H1 (cell line): ENCODE data around the gene OPCML. TPM values are rescaled to one million over a fixed set of nuclear protein-coding genes. Genes with fewer than 3 reads are reported as not detected.

Experiments
- CTCF ChIA-PET: fragments of 300-600 bp; sonication (Branson Sonifier 250); formaldehyde crosslinking; loops from one replicate; lab custom pipeline; 2021; ENCODE audit not compliant: partially characterized antibody; lab: Charles Lee
- POLR2A ChIA-PET: fragments of 300-600 bp; sonication (Branson Sonifier 250); formaldehyde crosslinking; loops from one replicate; lab custom pipeline; 2021; ENCODE audit warnings: inconsistent platforms; ENCODE audit not compliant: partially characterized antibody; lab: Charles Lee
- DNase-seq, 2 experiments: peaks; one replicate each; pipeline versions ENCODE4 v3.0.0 to v3.0.0-alpha.2; 2010 to 2022; ENCODE audit warnings: low spot score in 2 of 2, low read depth in 1 of 2, mixed read lengths in 1 of 2
- FAIRE-seq: peaks from 2 replicates; lab custom pipeline; 2011; peaks lifted over from hg19 to GRCh38; lab: Jason Lieb, UNC
- H2AFZ ChIP-seq: 2 replicates; pipeline ENCODE4 v1.8.1; 2012; ENCODE audit warnings: low read length, inconsistent platforms
- H2AK5ac ChIP-seq: 2 replicates; pipeline ENCODE4 v1.6.1; 2013; ENCODE audit warnings: low read depth, low read length
- H2BK120ac ChIP-seq: replicated peaks from 2 replicates; pipeline ENCODE3; 2013; ENCODE audit warnings: low read depth, low read length, inconsistent platforms
- H2BK12ac ChIP-seq: 2 replicates; pipeline ENCODE4 v1.6.1; 2013; ENCODE audit warnings: low read depth, low read length
- H2BK15ac ChIP-seq: 2 replicates; pipeline ENCODE4 v1.6.1; 2013; ENCODE audit warnings: low read length
- H2BK20ac ChIP-seq: 2 replicates; pipeline ENCODE4 v1.6.1; 2013; ENCODE audit warnings: low read length
- H2BK5ac ChIP-seq: 2 replicates; pipeline ENCODE4 v1.6.1; 2013; ENCODE audit warnings: low read depth, low read length
- H3K14ac ChIP-seq: 2 replicates; pipeline ENCODE4 v1.6.1; 2013; ENCODE audit warnings: inconsistent platforms; ENCODE audit not compliant: insufficient read length
- H3K18ac ChIP-seq: 2 replicates; pipeline ENCODE4 v1.6.1; 2013; ENCODE audit warnings: low read length; ENCODE audit errors: extremely low read depth
- H3K23ac ChIP-seq: 2 replicates; pipeline ENCODE4 v1.6.1; 2013; ENCODE audit warnings: inconsistent platforms; ENCODE audit not compliant: insufficient read length
- H3K23me2 ChIP-seq: 2 replicates; pipeline ENCODE4 v1.6.1; 2013; ENCODE audit warnings: low read depth, low read length
- H3K27ac ChIP-seq: 2 replicates; pipeline ENCODE4 v1.6.1; 2011; ENCODE audit warnings: low read depth, low read length, inconsistent platforms
- H3K27me3 ChIP-seq, 4 experiments: replicated peaks in 1 of 4; 1 replicate in 1 of 4; 2 replicates in 3 of 4; pipeline versions ENCODE4 v1.6.1 to v1.8.1; 2011 to 2013; ENCODE audit warnings: low read length in 3 of 4, mild to moderate bottlenecking in 3 of 4, inconsistent platforms in 2 of 4, mixed read lengths in 2 of 4, moderate library complexity in 1 of 4; ENCODE audit not compliant: control insufficient read depth in 3 of 4, insufficient read depth in 3 of 4; ENCODE audit errors: extremely low read depth in 1 of 4
- H3K36me3 ChIP-seq, 4 experiments: 2 replicates each; pipeline versions ENCODE4 v1.6.1 to v1.8.1; 2011 to 2013; ENCODE audit warnings: mild to moderate bottlenecking in 4 of 4, low read length in 3 of 4, moderate library complexity in 2 of 4, control low read depth in 1 of 4, inconsistent platforms in 1 of 4; ENCODE audit not compliant: insufficient read depth in 4 of 4, control insufficient read depth in 2 of 4
- H3K4ac ChIP-seq: replicated peaks from 2 replicates; pipeline ENCODE3; 2013; ENCODE audit warnings: low read length, low read depth, mixed read lengths, inconsistent platforms; ENCODE audit not compliant: insufficient read length
- H3K4me1 ChIP-seq, 4 experiments: replicated peaks in 1 of 4; 1 replicate in 1 of 4; 2 replicates in 3 of 4; pipeline versions ENCODE4 v1.6.1 to v1.8.1; 2011 to 2013; ENCODE audit warnings: low read length in 3 of 4, inconsistent platforms in 2 of 4, mixed read lengths in 1 of 4; ENCODE audit not compliant: insufficient read depth in 4 of 4, control insufficient read depth in 3 of 4
- H3K4me2 ChIP-seq, 2 experiments: 2 replicates each; pipeline versions ENCODE4 v1.6.1 to v1.8.1; 2011 to 2013; ENCODE audit warnings: low read depth in 2 of 2, low read length in 2 of 2, control low read depth in 1 of 2, inconsistent platforms in 1 of 2, mild to moderate bottlenecking in 1 of 2; ENCODE audit not compliant: insufficient read depth in 1 of 2
- H3K4me3 ChIP-seq, 4 experiments: fragments of 200-600, 300-600 bp in 1 of 4; sonication (generic), shearing (Covaris generic), sonication (Bioruptor Twin) in 1 of 4; 2 replicates each; pipeline versions ENCODE4 v1.5.1 to v1.8.1; 2011 to 2016; ENCODE audit warnings: low read length in 4 of 4, low read depth in 3 of 4, control low read depth in 2 of 4, inconsistent platforms in 2 of 4, mild to moderate bottlenecking in 2 of 4, mixed read lengths in 1 of 4, moderate library complexity in 1 of 4; ENCODE audit not compliant: insufficient read depth in 2 of 4; ENCODE audit errors: extremely low read depth in 1 of 4
- H3K56ac ChIP-seq: replicated peaks from 2 replicates; pipeline ENCODE3; 2013; ENCODE audit warnings: low read depth, mild to moderate bottlenecking, mixed read lengths, low read length, inconsistent platforms; ENCODE audit not compliant: insufficient read length
- H3K79me1 ChIP-seq: 2 replicates; pipeline ENCODE4 v1.6.1; 2013; ENCODE audit warnings: low read depth, low read length, control low read depth
- H3K79me2 ChIP-seq, 2 experiments: 2 replicates each; pipeline versions ENCODE4 v1.6.1 to v1.8.1; 2012 to 2013; ENCODE audit warnings: low read length in 2 of 2, mild to moderate bottlenecking in 2 of 2, inconsistent platforms in 1 of 2; ENCODE audit not compliant: insufficient read depth in 2 of 2, control insufficient read depth in 1 of 2
- H3K9ac ChIP-seq, 4 experiments: replicated peaks in 1 of 4; 1 replicate in 1 of 4; 2 replicates in 3 of 4; pipeline versions ENCODE4 v1.6.1 to v1.8.1; 2011 to 2013; ENCODE audit warnings: low read depth in 3 of 4, low read length in 3 of 4, control low read depth in 2 of 4, mild to moderate bottlenecking in 2 of 4, moderate library complexity in 2 of 4, inconsistent platforms in 1 of 4; ENCODE audit errors: extremely low read depth in 1 of 4
- H3K9me3 ChIP-seq, 2 experiments: 2 replicates each; pipeline versions ENCODE4 v1.6.1 to v1.8.1; 2012 to 2013; ENCODE audit warnings: mild to moderate bottlenecking in 2 of 2, moderate library complexity in 2 of 2, control low read depth in 1 of 2, inconsistent platforms in 1 of 2, low read depth in 1 of 2, low read length in 1 of 2, mixed read lengths in 1 of 2; ENCODE audit not compliant: insufficient read depth in 2 of 2
- H4K20me1 ChIP-seq, 2 experiments: replicated peaks in 1 of 2; 2 replicates each; pipeline versions ENCODE3 to v1.8.1; 2011 to 2013; ENCODE audit warnings: inconsistent platforms in 2 of 2, low read length in 2 of 2, mild to moderate bottlenecking in 1 of 2; ENCODE audit not compliant: insufficient read depth in 2 of 2, control insufficient read depth in 1 of 2
- H4K5ac ChIP-seq: 2 replicates; pipeline ENCODE4 v1.6.1; 2013; ENCODE audit warnings: low read length, low read depth, mixed read lengths, inconsistent platforms; ENCODE audit not compliant: insufficient read length
- H4K8ac ChIP-seq: 2 replicates; pipeline ENCODE4 v1.8.0; 2013; ENCODE audit warnings: mild to moderate bottlenecking, moderate library complexity, low read length, inconsistent platforms; ENCODE audit not compliant: insufficient read depth; ENCODE audit errors: extremely low read depth
- H4K91ac ChIP-seq: replicated peaks from 2 replicates; pipeline ENCODE3; 2013; ENCODE audit warnings: low read length, mixed read lengths, inconsistent platforms; ENCODE audit not compliant: insufficient read length
- CREB1 ChIP-seq: IDR thresholded peaks from 2 replicates; pipeline ENCODE4 v1.6.1; 2012; ENCODE audit warnings: inconsistent platforms
- CTBP2 ChIP-seq: IDR thresholded peaks from 2 replicates; pipeline ENCODE4 v1.7.0; 2011; ENCODE audit warnings: borderline replicate concordance, mild to moderate bottlenecking, moderate library complexity, mixed read lengths, low read length; ENCODE audit not compliant: insufficient read depth, insufficient read length
- EP300 ChIP-seq, 2 experiments: IDR thresholded peaks; 1 replicate in 1 of 2; 2 replicates in 1 of 2; pipeline ENCODE4 v1.6.1; 2011 to 2012; ENCODE audit warnings: low read depth in 2 of 2, low read length in 2 of 2, mild to moderate bottlenecking in 2 of 2, borderline replicate concordance in 1 of 2, inconsistent platforms in 1 of 2, moderate library complexity in 1 of 2
- GTF2F1 ChIP-seq: IDR thresholded peaks from 2 replicates; pipeline ENCODE4 v1.6.1; 2012; ENCODE audit warnings: low read depth, low read length, improper control_type of control experiment, borderline replicate concordance
- MAFK ChIP-seq: IDR thresholded peaks from 2 replicates; pipeline ENCODE4 v1.6.1; 2012; ENCODE audit warnings: low read depth, mild to moderate bottlenecking, improper control_type of control experiment, low read length
- NRF1 ChIP-seq: IDR thresholded peaks from 2 replicates; pipeline ENCODE4 v1.6.1; 2011; ENCODE audit warnings: mild to moderate bottlenecking, low read depth, low read length, improper control_type of control experiment
- POLR2A ChIP-seq, 2 experiments: IDR thresholded peaks; 1 replicate in 1 of 2; 2 replicates in 1 of 2; pipeline ENCODE4 v1.6.1; 2011; ENCODE audit warnings: low read depth in 2 of 2, low read length in 2 of 2, mild to moderate bottlenecking in 2 of 2; ENCODE audit errors: control extremely low read depth in 1 of 2
- POLR2AphosphoS5 ChIP-seq: IDR thresholded peaks from 2 replicates; pipeline ENCODE4 v1.6.1; 2011; ENCODE audit warnings: low read depth, low read length
- RXRA ChIP-seq: IDR thresholded peaks from 2 replicates; pipeline ENCODE4 v1.6.1; 2011; ENCODE audit warnings: low read depth, mild to moderate bottlenecking, low read length, moderate library complexity; ENCODE audit not compliant: insufficient read depth
- TAF7 ChIP-seq: optimal IDR thresholded peaks from 2 replicates; pipeline ENCODE3; 2011; ENCODE audit warnings: low read depth, mild to moderate bottlenecking, inconsistent platforms, low read length, moderate library complexity, borderline replicate concordance
- TEAD4 ChIP-seq: IDR thresholded peaks from 2 replicates; pipeline ENCODE4 v1.6.1; 2012; ENCODE audit warnings: low read depth, low read length, inconsistent platforms, mixed read lengths
- YY1 ChIP-seq: IDR thresholded peaks from 2 replicates; pipeline ENCODE4 v1.6.1; 2011; ENCODE audit warnings: low read depth, mild to moderate bottlenecking, low read length
- ZNF274 ChIP-seq: IDR thresholded peaks from 2 replicates; pipeline ENCODE4 v1.7.0; 2012; ENCODE audit warnings: low read length, borderline replicate concordance; ENCODE audit errors: extremely low read depth
- WGBS, 2 experiments: shearing (Covaris generic) in 1 of 2; methylation state at CpG; one replicate each; pipeline versions ENCODE4 v1.1.6 to v1.1.7; 2013 to 2015; ENCODE audit warnings: low lambda C conversion rate in 2 of 2, mixed read lengths in 2 of 2, inconsistent platforms in 1 of 2, low coverage in 1 of 2, missing lambda C conversion rate in 1 of 2; ENCODE audit not compliant: insufficient replicate concordance in 2 of 2, insufficient coverage in 1 of 2, insufficient read length in 1 of 2; ENCODE audit errors: extremely low coverage in 1 of 2, missing lambda C conversion rate in 1 of 2; 5-methylcytosine and 5-hydroxymethylcytosine counted together
- polyA plus RNA-seq, 7 experiments: library from polyadenylated mRNA; depleted of rRNA in 3 of 7; stranded (reverse) in 5 of 7; unstranded in 2 of 7; fragments of >200 nt in 5 of 7; fragments of 200-250 nt in 2 of 7; gene quantifications; 1 replicate in 5 of 7; 2 replicates in 1 of 7; 4 replicates in 1 of 7; pipeline versions ENCODE4 v1.2.1 to v1.2.3, GENCODE V29; 2011 to 2013; ENCODE audit warnings: missing spikeins in 2 of 7, mixed read lengths in 2 of 7
- total RNA-seq: library from RNA; stranded (reverse); fragmentation: NEBNext Ultra II Directional; extraction: Animal tissue kit (Norgen Biotek cat#: 25700); gene quantifications from 2 replicates; pipeline ENCODE4 v1.2.1, GENCODE V29; 2021
- TF ChIP-seq, protein P1 (sequence below): IDR thresholded peaks from 2 replicates; pipeline ENCODE4 v1.6.1; 2011; ENCODE audit warnings: low read length, improper control_type of control experiment

The OPCML gene
- total and polyA plus RNA-seq, 2 of the 8 experiments (the other 6 are each of a cell fraction or from before 2014, with no cell fraction given), result 2.3 to 3.1 TPM

DNA sequence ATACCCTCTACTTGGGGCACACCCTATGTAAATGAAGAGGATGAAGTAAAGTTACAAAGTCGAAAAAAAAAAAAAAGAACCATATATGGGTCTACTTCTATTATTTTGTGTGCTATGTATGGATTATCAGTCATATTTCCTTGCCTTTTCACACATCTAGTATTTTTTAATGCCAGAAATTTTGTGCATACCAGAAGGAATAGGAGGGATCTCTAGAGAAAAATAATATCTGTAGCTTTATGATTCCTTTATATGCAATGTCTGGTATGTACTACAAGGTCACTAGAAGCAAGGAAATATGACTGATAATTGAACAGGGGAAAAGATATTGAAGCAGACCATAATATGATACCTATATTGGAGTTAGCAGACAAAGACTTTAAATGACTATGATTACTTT lies 713.4 kb downstream of the OPCML start:
- Histone ChIP-seq H3K18ac (no peak overlapping the region), H3K4me3 (no peak overlapping the region), H3K14ac (no peak overlapping the region), H2AK5ac (no peak overlapping the region), H2BK5ac (no peak overlapping the region), H2BK20ac (no peak overlapping the region), H2BK15ac (no peak overlapping the region), H3K27me3 (no peaks in the 10 kb centered on the region), H3K4me2 (no peak overlapping the region), H3K4ac (no peak overlapping the region), H3K36me3 (no peaks in the 10 kb centered on the region), H3K23ac (no peak overlapping the region), H3K9ac (no peak overlapping the region), H3K9me3 (no peaks in the 10 kb centered on the region), H2BK12ac (no peak overlapping the region), H4K91ac (no peak overlapping the region), H4K20me1 (no peaks in the 10 kb centered on the region), H3K4me1 (peaks cover 0 to 4% (median 2%) of the 10 kb centered on the region in 4 experiments; a peak in 4 of 7 replicates), H3K27ac (no peak overlapping the region), H3K79me1 (no peaks in the 10 kb centered on the region), H4K5ac (no peak overlapping the region), H3K23me2 (no peaks in the 10 kb centered on the region), H3K56ac (no peak overlapping the region), H3K79me2 (no peaks in the 10 kb centered on the region), H2AFZ (no peak overlapping the region), H2BK120ac (no peak overlapping the region), H4K8ac (no peak overlapping the region)
- DNase-seq (no peak), FAIRE-seq (no peak)
- CTCF ChIA-PET, result interaction anchor here (0.7 kb wide), 1 partner anchor 373 kb away, joined by 3 read pairs; no protein-coding TSS in a partner anchor
- POLR2A ChIA-PET, result no interaction called here
- WGBS, 2 experiments, result 86% methylated on average over 1 of the region's 1 CpG; no CpG with 5 or more reads in 1 of the 2 experiments
- no peak for TF ChIP-seq TEAD4
- TF ChIP-seq POLR2A (IDR thresholded peaks at IDR 0.05; ENCODE audit: control extremely low read depth in 1 of 2, low read depth in 2 of 2, low read length in 2 of 2), result no peak
- TF ChIP-seq MAFK, result no peak
- TF ChIP-seq, protein P1, sequence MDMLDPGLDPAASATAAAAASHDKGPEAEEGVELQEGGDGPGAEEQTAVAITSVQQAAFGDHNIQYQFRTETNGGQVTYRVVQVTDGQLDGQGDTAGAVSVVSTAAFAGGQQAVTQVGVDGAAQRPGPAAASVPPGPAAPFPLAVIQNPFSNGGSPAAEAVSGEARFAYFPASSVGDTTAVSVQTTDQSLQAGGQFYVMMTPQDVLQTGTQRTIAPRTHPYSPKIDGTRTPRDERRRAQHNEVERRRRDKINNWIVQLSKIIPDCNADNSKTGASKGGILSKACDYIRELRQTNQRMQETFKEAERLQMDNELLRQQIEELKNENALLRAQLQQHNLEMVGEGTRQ, result no peak
- TF ChIP-seq POLR2AphosphoS5, result no peak
- TF ChIP-seq TAF7, result no peak
- no peak for TF ChIP-seq NRF1
- no peak for TF ChIP-seq CTBP2
- no peak for TF ChIP-seq GTF2F1
- no peak for TF ChIP-seq EP300 (IDR thresholded peaks at IDR 0.05; ENCODE audit: borderline replicate concordance in 1 of 2, low read depth in 2 of 2, low read length in 2 of 2)
- no peak for TF ChIP-seq ZNF274
- no peak for TF ChIP-seq YY1
- no peak for TF ChIP-seq RXRA
- no peak for TF ChIP-seq CREB1
